CMK (cell line): ENCODE results near the gene ATG5.
A peak's percentile ranks its signal among the peaks of the same experiment; 100 is the strongest.

Experiments used
- DNase-seq: peaks from one replicate; pipeline ENCODE4 v3.0.0-alpha.2; 2010; ENCODE audit warnings: low read depth

Gene ATG5

GRCh38 chr6:106325336-106326178 lies at the start of gene ATG5:
ATG5 (minus strand) TSS chr6:106325760; CDS start chr6:106316208, 9,552 bp downstream.
- peak; percentile 97 for DNase-seq

GRCh38 chr6:106373502-106374239 lies 48.1 kb upstream of the ATG5 start:
- DNase-seq = no peak

- DNase-seq = no peak
These were observed 47.4 kb upstream of the ATG5 start for GRCh38 chr6:106372838-106373501.

- no peak for DNase-seq
These were observed 45.1 kb upstream of the ATG5 start for GRCh38 chr6:106370639-106371038.

DNA sequence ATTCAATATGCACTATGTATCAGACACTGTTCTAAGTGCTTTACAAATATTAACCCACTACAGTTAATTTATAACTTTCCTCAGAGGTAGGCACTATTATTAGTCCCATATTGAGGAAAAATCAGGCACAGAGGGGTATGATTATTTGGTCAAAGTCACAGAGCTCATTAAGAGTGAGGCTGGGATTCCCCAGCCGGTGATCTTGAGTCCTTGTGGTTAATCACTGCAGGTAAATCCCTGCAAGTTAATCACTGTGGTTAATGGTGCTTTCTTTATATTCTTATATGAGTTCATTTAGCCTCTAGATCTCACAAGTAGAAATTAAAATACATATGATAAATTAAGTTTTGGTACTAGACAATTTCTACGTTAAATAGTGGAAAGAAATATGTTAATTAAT lies 44.2 kb upstream of the ATG5 start:
- no peak for DNase-seq

DNA sequence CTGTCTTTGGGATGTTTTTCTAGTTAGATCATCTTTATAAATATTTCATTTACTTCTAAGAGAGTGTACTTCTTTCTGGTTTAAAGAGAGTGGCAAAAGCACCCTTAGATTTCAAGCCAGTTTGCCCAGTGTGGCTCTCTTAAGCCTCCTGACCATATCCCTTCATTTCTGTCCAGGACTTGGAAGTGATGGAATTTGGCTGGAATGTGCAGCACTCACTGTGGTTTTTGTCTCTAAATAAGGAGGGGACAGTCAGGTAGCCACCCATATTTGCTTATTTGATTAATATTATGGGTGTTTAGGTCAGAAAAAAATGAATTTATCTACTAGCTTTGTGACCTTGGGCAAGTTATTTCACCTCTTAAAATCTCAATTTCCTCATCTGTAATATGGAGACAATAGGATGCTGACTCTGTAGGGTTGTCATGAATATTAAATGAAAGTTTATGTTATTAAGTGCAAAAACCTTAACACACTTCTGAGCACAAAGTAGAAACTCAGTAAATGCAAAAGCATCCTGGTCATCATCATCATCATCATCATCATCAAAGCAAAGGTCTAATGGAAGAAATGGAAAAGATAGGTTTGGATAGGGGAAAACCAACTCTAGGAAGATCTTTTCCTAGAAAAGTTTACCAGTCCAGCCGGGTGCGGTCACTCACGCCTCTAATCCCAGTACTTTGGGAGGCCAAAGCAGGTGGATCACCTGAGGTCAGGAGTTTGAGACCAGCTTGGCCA lies 38.0 kb upstream of the ATG5 start:
- no peak for DNase-seq

DNA sequence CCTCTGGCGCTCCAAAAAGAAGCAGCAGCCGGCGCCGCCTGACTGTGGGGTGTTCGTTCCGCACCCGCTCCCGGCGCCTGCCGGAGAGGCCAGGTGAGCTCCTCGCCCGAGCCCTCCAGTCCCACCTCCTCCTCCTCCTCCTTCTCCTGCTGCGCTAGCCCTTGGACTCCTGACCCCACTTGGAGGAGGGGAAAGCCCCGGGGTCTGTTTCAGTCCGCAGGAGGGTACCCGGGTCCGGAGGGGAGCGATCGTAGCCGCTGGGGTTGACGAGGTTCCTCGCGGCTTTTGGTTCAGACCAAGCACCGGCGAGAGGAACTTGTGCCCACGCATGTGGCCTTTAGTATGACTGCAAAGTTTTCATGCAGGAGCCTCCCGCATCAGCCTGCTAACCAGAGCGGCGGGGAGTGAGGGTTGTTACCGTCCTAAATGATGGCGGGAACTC lies 35.5 kb upstream of the ATG5 start:
- no peak for DNase-seq

- no peak for DNase-seq
These were observed 34.9 kb upstream of the ATG5 start, which contains the start of gene CRYBG1 for GRCh38 chr6:106360410-106360988. CRYBG1 (plus strand) TSS chr6:106360717; CDS start chr6:106360909, 192 bp downstream.

GRCh38 chr6:106359959-106360409 lies 34.4 kb upstream of the ATG5 start:
- DNase-seq = no peak

DNA sequence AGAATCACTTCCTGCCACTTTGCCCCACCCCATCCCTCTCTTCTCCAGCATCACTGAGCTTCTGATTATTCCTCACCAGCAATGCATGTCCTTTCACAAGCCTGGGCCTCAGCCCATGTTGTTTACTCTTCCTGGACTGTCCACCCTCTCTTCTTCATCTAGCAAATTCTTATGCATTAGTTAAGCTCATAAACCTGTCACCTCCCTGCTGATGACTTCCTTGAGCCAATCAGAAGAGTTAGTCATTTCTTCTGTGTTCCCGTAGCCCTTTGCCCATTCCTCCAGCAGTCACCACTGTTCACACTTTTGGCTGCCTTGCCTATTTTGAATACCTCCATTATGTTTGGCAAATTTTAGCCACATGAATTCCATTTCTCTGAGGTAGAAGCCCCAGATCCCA lies 30.8 kb upstream of the ATG5 start:
- no peak for DNase-seq

DNA sequence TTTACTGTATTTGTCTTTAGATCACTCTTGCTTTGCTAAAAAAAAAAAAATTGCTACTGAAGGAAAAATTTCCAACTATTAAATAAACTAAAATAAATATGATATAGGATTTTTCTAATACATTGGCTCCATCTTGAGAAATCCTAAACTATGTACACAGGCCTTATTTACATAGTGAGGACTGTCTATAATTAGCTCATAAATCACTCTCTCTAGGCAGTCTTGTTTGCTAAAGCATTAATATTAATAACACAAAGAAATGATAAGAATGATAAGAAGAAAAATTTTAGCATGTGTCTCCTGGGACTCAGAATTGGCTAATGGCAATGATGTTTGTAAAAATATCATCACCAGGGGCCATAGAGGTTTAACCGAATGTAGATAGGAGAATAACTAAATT lies 21.7 kb upstream of the ATG5 start:
- DNase-seq = no peak

DNA sequence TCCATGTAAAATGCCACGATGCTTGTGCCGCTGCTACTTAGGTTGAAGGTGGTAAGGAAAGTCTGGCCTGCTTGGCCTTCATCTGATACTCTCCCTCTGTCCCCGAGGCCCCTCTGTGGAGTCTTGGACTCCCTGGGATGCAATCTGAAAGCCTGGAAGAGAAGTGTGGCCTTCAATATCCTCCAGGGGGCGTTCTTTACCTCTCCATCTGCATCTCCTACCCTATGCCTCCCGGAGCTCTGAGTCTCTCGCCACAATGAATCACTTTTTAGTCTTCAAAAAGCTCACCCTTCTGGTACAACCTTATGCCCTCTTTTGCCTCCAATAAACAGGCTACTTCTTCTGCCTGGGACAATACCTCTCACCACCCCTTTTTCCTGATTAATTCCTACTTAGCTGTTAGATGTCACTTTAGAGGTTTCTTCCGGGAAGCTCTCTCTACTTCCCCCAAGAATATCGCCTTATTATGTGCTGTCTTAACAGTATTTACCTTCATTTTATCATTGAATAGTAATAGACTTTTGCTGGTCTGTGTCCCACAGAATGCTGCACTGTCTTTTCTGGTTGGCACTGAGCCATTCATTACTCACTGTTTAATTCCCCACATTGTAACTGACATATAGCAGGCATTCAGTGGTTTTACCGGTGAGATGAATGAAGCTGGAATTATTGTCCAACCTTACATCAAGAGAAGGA lies 13.9 kb upstream of the ATG5 start:
- DNase-seq = no peak

GRCh38 chr6:106334646-106335448 lies 9.3 kb upstream of the ATG5 start:
- no peak for DNase-seq

DNA sequence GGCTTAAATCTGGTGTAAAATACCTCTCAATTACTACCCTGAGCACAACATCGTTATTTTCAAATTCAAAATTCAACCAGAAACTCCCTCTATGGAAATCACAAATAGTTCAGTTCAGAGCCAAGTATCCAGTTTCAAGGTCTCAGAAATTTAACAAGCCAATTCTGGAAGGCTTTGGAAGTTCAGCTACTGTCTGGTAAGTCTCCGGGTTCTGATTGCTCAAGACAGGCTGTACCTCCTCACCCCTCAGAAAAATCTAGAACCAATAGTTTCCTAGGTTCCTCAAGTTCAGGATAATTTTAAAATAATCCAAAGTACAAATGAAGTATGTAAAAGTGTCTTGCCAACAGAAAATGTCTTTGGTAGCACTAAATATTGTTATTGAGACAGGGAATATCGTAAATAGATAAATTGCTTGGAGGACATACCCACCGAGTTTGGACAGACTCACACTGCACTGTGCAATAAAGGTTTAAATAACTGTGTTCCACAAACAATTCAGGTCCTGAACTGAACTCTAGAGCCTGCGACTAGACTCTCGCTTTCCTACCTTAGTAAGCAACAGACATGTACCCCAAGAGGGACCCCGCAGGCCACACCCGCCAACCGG lies 729 bp downstream of the ATG5 start:
- DNase-seq = no peak

DNA sequence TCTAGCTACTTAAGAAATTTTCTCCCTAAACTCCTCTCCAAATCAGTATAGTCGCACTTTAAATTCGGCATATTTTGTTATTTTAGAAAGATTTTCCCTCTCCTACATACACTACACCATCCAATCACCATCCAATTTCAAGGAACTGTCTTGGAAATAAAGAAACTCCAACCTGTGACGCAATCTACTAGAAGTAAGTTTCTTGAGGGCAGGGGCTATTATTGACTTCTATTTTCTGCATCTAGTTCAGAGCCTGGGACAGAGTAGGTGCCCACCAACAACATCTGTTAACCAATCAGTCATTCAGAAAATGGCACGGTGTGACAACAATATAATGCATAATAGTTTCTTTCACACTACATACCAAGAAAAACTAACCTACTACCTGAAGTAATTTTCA lies 3.6 kb downstream of the ATG5 start:
- DNase-seq = no peak

DNA sequence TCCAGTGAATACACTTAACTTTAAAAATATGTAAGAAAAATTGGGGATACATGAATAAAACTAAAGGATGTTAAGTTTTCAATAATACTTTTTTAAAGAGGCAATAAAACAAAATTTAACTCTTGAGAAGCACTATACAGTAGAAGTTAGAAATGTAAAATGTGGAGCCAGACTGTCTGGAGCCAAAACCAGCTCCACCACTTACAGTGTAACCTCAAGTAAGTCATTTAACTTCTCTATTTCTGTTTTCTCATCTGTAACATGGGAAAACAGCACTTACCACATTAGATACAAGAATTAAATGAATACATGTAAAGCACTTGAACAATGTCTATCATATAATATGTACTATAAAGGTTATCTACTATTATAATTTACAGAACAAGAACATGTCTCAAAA lies 6.7 kb downstream of the ATG5 start:
- DNase-seq = no peak

- DNase-seq = no peak
These were observed 7.5 kb downstream of the ATG5 start for GRCh38 chr6:106318061-106318460.

DNA sequence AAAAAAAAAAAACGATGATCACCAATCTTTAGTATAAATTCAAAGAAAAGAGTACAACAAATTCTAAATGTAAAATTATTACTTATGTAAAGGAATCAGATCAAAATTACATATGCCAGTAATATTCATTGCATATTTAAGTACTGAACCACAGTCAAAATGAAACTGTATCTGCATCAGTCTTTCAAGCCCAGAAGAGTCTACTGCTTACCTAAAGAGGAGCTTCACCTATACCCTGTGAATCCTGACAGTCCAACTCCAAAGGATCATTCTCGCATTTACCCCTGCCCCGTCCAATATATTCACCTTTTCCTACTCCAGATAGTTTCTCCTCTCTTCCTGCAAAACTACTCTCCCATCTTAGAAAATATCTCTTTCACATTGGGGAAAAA lies 9.2 kb downstream of the ATG5 start:
- DNase-seq = no peak

- DNase-seq = peak; percentile 79
These were observed 9.7 kb downstream of the ATG5 start for GRCh38 chr6:106315765-106316374.
